GM23338 (cell line): Measurements from ENCODE around the gene C2CD4D. TPM values are rescaled to one million over a fixed set of nuclear protein-coding genes. Genes with fewer than 3 reads are reported as not detected.

Source experiments
- ATAC-seq: fragments of 200-7000 bp; cut with Tn5 transposase; 3 replicates; pipeline ENCODE4 v1.9.1; 2020
- DNase-seq: peaks from one replicate; pipeline ENCODE4 v3.0.0-alpha.2; 2015; ENCODE audit warnings: low spot score
- H2AFZ ChIP-seq: fragments of 200-600 bp; sonication (generic); 2 replicates; pipeline ENCODE4 v1.8.0; 2016; ENCODE audit warnings: antibody characterized with exemption, mild to moderate bottlenecking, moderate library complexity
- H3F3A ChIP-seq: fragments of 200-600 bp; sonication (generic); replicated peaks from 2 replicates; pipeline ENCODE4 v1.8.0; 2017; ENCODE audit warnings: antibody characterized with exemption, mixed run types, low read depth
- H3K27ac ChIP-seq: fragments of 200-600 bp; sonication (generic); 2 replicates; pipeline ENCODE4 v1.6.1; 2016; ENCODE audit warnings: low read depth
- H3K27me3 ChIP-seq: fragments of 200-600 bp; sonication (generic); 2 replicates; pipeline ENCODE4 v1.8.0; 2016; ENCODE audit warnings: mild to moderate bottlenecking, mixed run types, moderate library complexity; ENCODE audit not compliant: insufficient read depth
- H3K36me3 ChIP-seq: fragments of 200-600 bp; sonication (generic); 2 replicates; pipeline ENCODE4 v1.8.0; 2016; ENCODE audit warnings: mild to moderate bottlenecking; ENCODE audit not compliant: insufficient read depth
- H3K4me1 ChIP-seq: fragments of 200-600 bp; sonication (generic); 2 replicates; pipeline ENCODE4 v1.8.0; 2016; ENCODE audit warnings: mild to moderate bottlenecking, moderate library complexity; ENCODE audit not compliant: insufficient read depth
- H3K4me2 ChIP-seq: fragments of 200-600 bp; sonication (generic); 2 replicates; pipeline ENCODE4 v1.7.1; 2017; ENCODE audit warnings: mixed run types
- H3K4me3 ChIP-seq: fragments of 200-600 bp; sonication (generic); 2 replicates; pipeline ENCODE4 v1.6.1; 2016; ENCODE audit warnings: mixed run types
- H3K79me2 ChIP-seq: fragments of 200-600 bp; sonication (generic); replicated peaks from 2 replicates; pipeline ENCODE4 v1.8.0; 2017; ENCODE audit warnings: mild to moderate bottlenecking; ENCODE audit not compliant: insufficient read depth
- H3K9me2 ChIP-seq: fragments of 200-600 bp; sonication (generic); 2 replicates; pipeline ENCODE4 v1.8.0; 2017; ENCODE audit not compliant: insufficient read depth
- H4K20me1 ChIP-seq: fragments of 200-600 bp; sonication (generic); replicated peaks from 2 replicates; pipeline ENCODE4 v1.8.0; 2017; ENCODE audit warnings: mild to moderate bottlenecking; ENCODE audit not compliant: insufficient read depth
- H3K27ac Mint-ChIP-seq: 2 replicates; pipeline ENCODE4 v1.8.0; 2020; ENCODE audit warnings: inconsistent platforms, mild to moderate bottlenecking, moderate library complexity, mixed read lengths
- H3K27me3 Mint-ChIP-seq: 3 replicates; pipeline ENCODE4 v1.8.0; 2022; ENCODE audit warnings: low read depth, mild to moderate bottlenecking, moderate library complexity, mixed read lengths, inconsistent platforms; ENCODE audit not compliant: insufficient read depth, poor library complexity
- H3K36me3 Mint-ChIP-seq: 3 replicates; pipeline ENCODE4 v1.8.0; 2021; ENCODE audit warnings: low read depth, mild to moderate bottlenecking, inconsistent platforms, moderate library complexity, mixed read lengths
- H3K4me1 Mint-ChIP-seq: 3 replicates; pipeline ENCODE4 v1.8.0; 2020; ENCODE audit warnings: mild to moderate bottlenecking, inconsistent platforms, mixed read lengths
- H3K4me3 Mint-ChIP-seq: 3 replicates; pipeline ENCODE4 v1.8.0; 2021; ENCODE audit warnings: moderate library complexity, mild to moderate bottlenecking, inconsistent platforms, mixed read lengths
- H3K9me3 Mint-ChIP-seq: 3 replicates; pipeline ENCODE4 v1.8.0; 2020; ENCODE audit warnings: moderate library complexity, mild to moderate bottlenecking, inconsistent platforms, mixed read lengths
- CREB1 ChIP-seq: fragments of 250-450 bp; sonication (Bioruptor Pico); IDR thresholded peaks from 2 replicates; pipeline ENCODE4 v1.5.0; 2020; ENCODE audit warnings: low read depth, mild to moderate bottlenecking, moderate library complexity
- EZH2 ChIP-seq: fragments of 200-600 bp; sonication (generic); IDR thresholded peaks from one replicate; pipeline ENCODE4 v1.8.0; 2017; ENCODE audit warnings: antibody characterized with exemption, mild to moderate bottlenecking, low read depth; ENCODE audit not compliant: unreplicated experiment
- EZH2phosphoT487 ChIP-seq: fragments of 200-600 bp; sonication (generic); IDR thresholded peaks from one replicate; pipeline ENCODE4 v1.8.1; 2018; ENCODE audit warnings: antibody characterized with exemption; ENCODE audit not compliant: unreplicated experiment
- POLR2AphosphoS5 ChIP-seq: IDR thresholded peaks from 2 replicates; pipeline ENCODE4 v1.6.1; 2016; ENCODE audit warnings: antibody characterized with exemption, low read depth
- STAT1 ChIP-seq: IDR thresholded peaks from one replicate; pipeline ENCODE4 v1.6.1; 2016; ENCODE audit warnings: antibody characterized with exemption; ENCODE audit not compliant: unreplicated experiment
- ZNF114 ChIP-seq: fragments of 250-450 bp; sonication (Bioruptor Pico); IDR thresholded peaks from 2 replicates; pipeline ENCODE4 v1.5.0; 2020; ENCODE audit warnings: mild to moderate bottlenecking, moderate library complexity
- polyA plus RNA-seq: library from polyadenylated mRNA; unstranded; fragments of >200 nt; fragmentation: Nextera tagmentation; extraction: Ambion mirVana; gene quantifications from 2 replicates; pipeline ENCODE4 v1.2.1, GENCODE V29; 2016
- total RNA-seq: library from RNA; depleted of rRNA; stranded (reverse); fragments of >200 nt; shearing (Covaris generic); gene quantifications from 2 replicates; pipeline ENCODE4 v1.2.3, GENCODE V29; 2014
- TF ChIP-seq, protein P1 (sequence below): IDR thresholded peaks from 2 replicates; pipeline ENCODE4 v1.6.1; 2016; ENCODE audit warnings: antibody characterized with exemption
- TF ChIP-seq, protein P2 (sequence below), 2 experiments: fragments of 200-600 bp in 1 of 2; sonication (generic) in 1 of 2; conservative IDR thresholded peaks; 2 replicates each; pipeline versions ENCODE4 v1.5.1 to v1.6.1; 2016 to 2017; ENCODE audit warnings: antibody characterized with exemption in 2 of 2, low read depth in 2 of 2, mild to moderate bottlenecking in 2 of 2, moderate library complexity in 1 of 2

The C2CD4D gene
- total and polyA plus RNA-seq, 2 experiments from 2014 or later: 0.35 to 0.82 TPM

DNA sequence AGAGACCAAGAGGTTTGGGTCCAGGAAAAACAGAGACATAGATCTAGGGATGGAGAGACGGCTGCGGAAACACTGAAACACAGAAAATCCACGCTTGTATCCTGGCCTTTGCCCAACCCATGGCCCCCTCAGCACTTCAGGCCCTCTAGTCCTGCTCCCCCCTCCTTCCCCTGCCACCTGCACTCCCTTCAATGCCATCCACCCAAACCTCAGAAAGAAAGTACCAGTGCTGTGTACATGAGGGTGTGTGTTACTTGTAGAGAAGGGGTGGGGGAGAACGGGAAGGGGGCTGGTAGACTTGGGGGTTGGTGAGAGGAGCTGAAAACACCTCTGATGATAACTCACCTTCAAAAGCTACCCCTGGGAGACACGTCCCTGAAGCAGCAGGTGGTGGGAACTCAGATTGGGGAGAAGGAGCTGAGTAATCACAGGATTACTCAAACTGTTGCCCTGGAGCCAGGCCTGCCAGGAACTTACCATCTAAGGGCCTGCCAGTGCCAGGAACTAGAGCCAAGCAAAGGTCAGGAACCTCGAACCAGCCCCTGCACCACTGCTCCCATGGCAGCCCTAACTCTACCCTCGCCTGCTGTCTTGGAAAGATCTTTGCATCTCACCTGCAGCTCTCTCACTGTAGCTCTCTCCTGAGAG is 19.5 kb downstream of the C2CD4D start:
- Mint-ChIP-seq H3K4me1 (peaks cover 9% of the 10 kb centered on the region), H3K36me3 (no peaks in the 10 kb centered on the region), H3K27ac (no peak overlapping the region; the same call in 1 of the 2 replicates), H3K27me3 (peaks cover 23% of the 10 kb centered on the region), H3K9me3 (no peaks in the 10 kb centered on the region), H3K4me3 (no peak overlapping the region)
- DNase-seq: no peak
- Histone ChIP-seq H3K27me3 (no peaks in the 10 kb centered on the region), H4K20me1 (no peaks in the 10 kb centered on the region), H3K79me2 (no peaks in the 10 kb centered on the region), H3K4me3 (no peak overlapping the region), H3F3A (no peaks in the 10 kb centered on the region), H3K27ac (no peak overlapping the region), H3K36me3 (no peaks in the 10 kb centered on the region), H3K9me2 (no peaks in the 10 kb centered on the region), H3K4me2 (no peak overlapping the region), H2AFZ (no peak overlapping the region), H3K4me1 (no peaks in the 10 kb centered on the region)
- TF ChIP-seq, protein P1, sequence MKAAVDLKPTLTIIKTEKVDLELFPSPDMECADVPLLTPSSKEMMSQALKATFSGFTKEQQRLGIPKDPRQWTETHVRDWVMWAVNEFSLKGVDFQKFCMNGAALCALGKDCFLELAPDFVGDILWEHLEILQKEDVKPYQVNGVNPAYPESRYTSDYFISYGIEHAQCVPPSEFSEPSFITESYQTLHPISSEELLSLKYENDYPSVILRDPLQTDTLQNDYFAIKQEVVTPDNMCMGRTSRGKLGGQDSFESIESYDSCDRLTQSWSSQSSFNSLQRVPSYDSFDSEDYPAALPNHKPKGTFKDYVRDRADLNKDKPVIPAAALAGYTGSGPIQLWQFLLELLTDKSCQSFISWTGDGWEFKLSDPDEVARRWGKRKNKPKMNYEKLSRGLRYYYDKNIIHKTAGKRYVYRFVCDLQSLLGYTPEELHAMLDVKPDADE: no peak
- TF ChIP-seq CREB1 (CRISPR knock-in tag): no peak
- no peak for ATAC-seq

DNA sequence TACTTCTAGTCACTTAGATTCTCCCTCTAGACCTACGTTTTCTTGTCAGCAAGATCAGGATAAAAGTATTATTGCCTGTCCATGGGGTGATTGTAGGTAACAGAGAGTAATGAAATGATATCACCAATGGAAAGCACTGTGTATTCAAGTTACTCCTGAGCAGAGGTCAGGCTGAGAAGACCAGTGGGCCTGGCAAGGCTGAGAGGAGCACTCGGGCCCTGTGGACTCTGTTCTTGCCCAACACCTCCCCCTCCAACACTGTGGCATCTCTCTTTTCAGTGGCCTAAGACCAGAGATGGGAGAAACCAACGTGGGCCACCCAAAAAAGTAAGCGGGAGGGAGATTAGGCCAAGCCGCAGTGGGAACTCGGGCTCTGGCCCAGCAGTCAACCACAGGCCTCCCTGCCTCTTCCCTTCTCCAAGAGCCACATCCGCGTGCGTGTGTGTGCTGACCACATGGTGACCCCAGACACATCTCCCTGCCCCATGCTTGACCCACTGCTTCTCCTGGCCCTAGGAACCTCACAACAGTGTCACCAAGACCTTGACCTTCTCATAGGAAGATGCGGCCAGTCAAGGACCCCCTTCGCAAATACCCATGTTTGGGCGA is 20.3 kb downstream of the C2CD4D start:
- DNase-seq (no peak), ATAC-seq (no peak)
- TF ChIP-seq, protein P1: no peak
- no peak for TF ChIP-seq ZNF114 (CRISPR knock-in tag)
- no peak for TF ChIP-seq POLR2AphosphoS5
- TF ChIP-seq, protein P2, sequence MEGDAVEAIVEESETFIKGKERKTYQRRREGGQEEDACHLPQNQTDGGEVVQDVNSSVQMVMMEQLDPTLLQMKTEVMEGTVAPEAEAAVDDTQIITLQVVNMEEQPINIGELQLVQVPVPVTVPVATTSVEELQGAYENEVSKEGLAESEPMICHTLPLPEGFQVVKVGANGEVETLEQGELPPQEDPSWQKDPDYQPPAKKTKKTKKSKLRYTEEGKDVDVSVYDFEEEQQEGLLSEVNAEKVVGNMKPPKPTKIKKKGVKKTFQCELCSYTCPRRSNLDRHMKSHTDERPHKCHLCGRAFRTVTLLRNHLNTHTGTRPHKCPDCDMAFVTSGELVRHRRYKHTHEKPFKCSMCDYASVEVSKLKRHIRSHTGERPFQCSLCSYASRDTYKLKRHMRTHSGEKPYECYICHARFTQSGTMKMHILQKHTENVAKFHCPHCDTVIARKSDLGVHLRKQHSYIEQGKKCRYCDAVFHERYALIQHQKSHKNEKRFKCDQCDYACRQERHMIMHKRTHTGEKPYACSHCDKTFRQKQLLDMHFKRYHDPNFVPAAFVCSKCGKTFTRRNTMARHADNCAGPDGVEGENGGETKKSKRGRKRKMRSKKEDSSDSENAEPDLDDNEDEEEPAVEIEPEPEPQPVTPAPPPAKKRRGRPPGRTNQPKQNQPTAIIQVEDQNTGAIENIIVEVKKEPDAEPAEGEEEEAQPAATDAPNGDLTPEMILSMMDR (conservative IDR thresholded peaks at IDR 0.05; ENCODE audit: low read depth in 2 of 2): no peak
- no peak for TF ChIP-seq EZH2
- TF ChIP-seq STAT1: no peak
- TF ChIP-seq EZH2phosphoT487: no peak
- Mint-ChIP-seq H3K4me1 (peaks cover 9% of the 10 kb centered on the region), H3K36me3 (no peaks in the 10 kb centered on the region), H3K9me3 (no peaks in the 10 kb centered on the region), H3K27me3 (peaks cover 23% of the 10 kb centered on the region), H3K27ac (no peak overlapping the region), H3K4me3 (no peak overlapping the region)
- no peaks in the 10 kb centered on the region for H3K4me1 ChIP-seq
- H3K4me3 ChIP-seq: no peak overlapping the region
- H3K79me2 ChIP-seq: no peaks in the 10 kb centered on the region
- H3K27me3 ChIP-seq: no peaks in the 10 kb centered on the region
- no peak overlapping the region for H2AFZ ChIP-seq
- H3K9me2 ChIP-seq: no peaks in the 10 kb centered on the region
- H3K36me3 ChIP-seq: no peaks in the 10 kb centered on the region
- H3K4me2 ChIP-seq: no peak overlapping the region
- H3K27ac ChIP-seq: no peak overlapping the region
- H4K20me1 ChIP-seq: no peaks in the 10 kb centered on the region
- H3F3A ChIP-seq: no peaks in the 10 kb centered on the region
